Jurkat, Clone E6-1 (cell line): ENCODE data around the gene TRAF5.
"Not testable (repeated sequence)": the region's sequence is repeated elsewhere in the genome, so short reads cannot be mapped to it uniquely, and the experiment has no call there.

ENCODE experiments used
- DNase-seq: peaks from one replicate; pipeline ENCODE4 v3.0.0-alpha.2; 2011; ENCODE audit warnings: low read depth, low spot score
- H3K4me3 ChIP-seq: 2 replicates; pipeline ENCODE4 v1.5.1; 2011; ENCODE audit warnings: mild to moderate bottlenecking, low read length, control low read depth, moderate library complexity

The TRAF5 gene

DNA sequence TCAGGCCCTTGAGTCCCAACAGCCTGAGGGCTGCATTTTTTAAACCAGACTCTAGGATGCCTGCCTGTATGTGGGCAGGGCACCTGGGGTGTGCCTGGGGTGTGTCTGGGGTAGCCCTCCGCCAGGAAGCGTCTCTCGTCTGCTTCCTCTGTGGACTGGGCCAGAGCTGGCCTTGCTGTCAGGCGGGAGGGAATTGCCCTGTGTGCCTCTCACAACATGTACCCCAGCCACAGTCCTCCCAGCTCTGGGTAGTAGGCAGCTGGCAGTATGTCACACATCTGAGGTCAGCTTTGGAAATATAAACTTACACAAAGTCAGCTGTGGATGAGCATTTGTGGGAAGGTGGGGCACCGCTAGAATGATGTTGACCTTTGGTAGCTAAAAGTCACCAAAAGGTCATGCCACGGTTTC, 13.0 kb downstream of the TRAF5 start:
- no peak overlapping the region for H3K4me3 ChIP-seq
- DNase-seq: no peak

DNA sequence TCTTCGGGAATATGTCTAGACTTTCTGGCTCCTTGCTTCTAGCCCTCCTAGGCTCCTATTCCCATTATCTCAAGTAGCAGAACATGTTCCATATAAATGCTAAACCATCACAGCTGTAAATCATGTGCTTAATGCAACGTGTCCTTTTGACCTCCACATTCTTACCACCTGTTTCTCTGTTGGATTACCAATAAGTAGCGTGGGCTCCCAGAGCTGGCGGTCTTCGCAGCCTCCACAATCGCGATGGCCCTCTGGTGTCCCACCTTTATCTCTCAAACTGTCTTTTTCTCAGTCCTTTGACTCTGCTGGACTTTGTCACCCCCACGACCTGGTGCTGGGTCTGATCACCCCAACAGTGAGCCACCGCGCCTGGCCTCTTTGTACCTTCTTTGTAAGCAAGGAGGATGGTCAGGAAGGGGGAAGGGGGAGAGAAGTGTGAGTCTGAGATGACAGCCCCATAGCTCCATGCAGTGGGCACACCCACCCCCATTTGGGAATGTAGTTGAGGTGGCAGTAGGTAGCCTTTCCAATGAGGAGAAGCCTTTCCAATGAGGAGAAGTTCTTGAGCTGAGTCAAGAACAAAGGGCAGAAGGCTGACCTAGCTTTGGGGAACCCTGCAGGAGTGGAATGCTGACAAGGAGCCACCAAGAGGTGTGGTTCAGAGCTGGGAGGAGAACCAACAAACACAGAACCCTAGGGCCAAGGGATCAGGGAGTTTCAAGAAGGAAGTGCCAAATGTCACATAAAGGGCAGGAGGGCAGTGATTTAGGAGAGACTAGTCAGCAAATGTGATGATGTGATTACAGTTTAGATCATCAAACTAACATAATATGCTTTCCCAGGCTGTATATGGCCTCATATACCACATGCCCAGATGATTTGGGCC, 14.2 kb downstream of the TRAF5 start:
- DNase-seq: no peak
- no peak overlapping the region for H3K4me3 ChIP-seq

- no peak overlapping the region for H3K4me3 ChIP-seq
- no peak for DNase-seq
These were observed 15.4 kb downstream of the TRAF5 start for GRCh38 chr1:211341999-211342398.

GRCh38 chr1:211343607-211344006, 17.0 kb downstream of the TRAF5 start:
- no peak overlapping the region for H3K4me3 ChIP-seq
- DNase-seq: no peak

DNA sequence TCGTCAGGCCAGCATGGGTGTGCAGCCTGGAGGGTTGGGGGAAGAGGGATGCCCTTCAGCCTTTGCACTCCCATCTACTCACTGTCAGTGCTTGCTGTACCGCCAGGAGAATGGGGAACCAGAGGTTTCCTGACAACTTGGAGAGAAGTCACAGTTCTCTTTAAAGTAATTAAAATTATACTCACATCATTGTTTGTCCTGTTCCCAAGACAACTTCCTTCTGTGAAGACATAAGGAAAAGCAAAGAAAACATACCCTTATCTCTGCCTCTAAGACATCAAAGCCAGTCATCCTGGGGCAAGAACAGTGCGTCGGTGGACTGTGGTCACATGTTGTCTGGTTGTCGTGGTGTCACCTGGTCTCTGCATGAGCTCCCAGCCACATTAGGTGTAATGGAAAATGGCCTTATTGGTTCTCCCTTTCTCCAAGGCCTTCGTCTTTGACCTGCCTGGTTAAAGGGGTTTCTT, 17.6 kb downstream of the TRAF5 start:
- no peak overlapping the region for H3K4me3 ChIP-seq
- DNase-seq: no peak

DNA sequence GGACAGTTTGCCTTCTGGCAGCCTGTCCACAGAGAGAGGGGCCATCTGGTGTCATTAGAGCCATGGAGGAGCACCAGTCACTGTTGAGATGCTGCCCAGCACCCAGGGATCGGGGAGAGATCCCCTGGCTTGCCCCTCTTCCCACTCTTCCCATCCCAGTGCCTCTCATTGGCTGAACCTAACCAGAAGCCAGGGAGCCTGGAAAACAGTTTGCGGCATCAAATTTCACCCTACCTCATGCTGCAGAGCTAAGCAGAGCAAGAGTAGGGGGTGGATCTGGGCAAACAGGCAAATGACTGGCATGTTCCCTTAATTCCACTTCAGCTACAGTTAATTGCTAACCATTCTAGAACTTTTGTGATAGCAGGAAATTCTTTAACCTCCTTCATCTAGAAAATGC, 19.1 kb downstream of the TRAF5 start:
- DNase-seq: no peak
- H3K4me3 ChIP-seq: no peak overlapping the region

- H3K4me3 ChIP-seq: no peak overlapping the region
- no peak for DNase-seq
These were observed 20.6 kb downstream of the TRAF5 start for GRCh38 chr1:211347077-211347844.

DNA sequence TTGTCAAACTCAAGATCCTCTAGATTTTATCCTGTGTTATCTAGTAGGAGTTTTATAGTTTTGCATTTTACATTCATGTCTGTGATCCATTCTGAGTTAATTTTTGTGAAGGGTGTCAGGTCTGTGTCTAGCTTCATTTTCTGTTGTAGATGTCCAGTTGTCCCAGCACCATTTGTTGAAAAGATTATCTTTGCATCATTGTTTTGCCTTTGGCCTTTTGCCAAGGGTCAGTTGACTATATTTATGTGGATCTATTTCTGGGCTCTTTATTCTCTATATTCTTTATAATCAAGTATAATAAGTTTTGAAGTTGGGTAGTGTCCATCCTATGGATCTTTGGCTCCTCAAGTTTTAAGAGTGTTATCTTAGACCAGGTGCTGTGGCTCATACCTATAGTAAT, 21.9 kb downstream of the TRAF5 start:
- no peak overlapping the region for H3K4me3 ChIP-seq
- no peak for DNase-seq

GRCh38 chr1:211349741-211350140, 23.1 kb downstream of the TRAF5 start:
- no peak overlapping the region for H3K4me3 ChIP-seq
- no peak for DNase-seq

DNA sequence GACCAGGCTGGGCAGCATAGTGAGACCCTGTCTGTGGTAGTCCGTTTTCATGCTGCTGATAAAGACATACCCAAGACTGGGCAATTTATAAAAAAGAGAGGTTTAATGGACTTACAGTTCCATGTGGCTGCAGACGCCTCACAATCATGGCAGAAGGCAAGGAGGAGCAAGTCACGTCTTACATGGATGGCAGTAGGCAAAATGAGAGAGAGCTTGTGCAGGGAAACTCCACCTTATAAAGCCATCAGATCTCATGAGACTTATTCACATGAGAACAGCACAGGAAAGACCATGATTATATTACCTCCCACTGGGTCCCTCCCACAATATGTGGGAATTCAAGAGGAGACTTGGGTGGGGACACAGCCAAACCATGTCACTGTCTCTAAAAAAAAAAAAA, 25.4 kb downstream of the TRAF5 start:
- DNase-seq, H3K4me3 ChIP-seq: not testable (repeated sequence)

DNA sequence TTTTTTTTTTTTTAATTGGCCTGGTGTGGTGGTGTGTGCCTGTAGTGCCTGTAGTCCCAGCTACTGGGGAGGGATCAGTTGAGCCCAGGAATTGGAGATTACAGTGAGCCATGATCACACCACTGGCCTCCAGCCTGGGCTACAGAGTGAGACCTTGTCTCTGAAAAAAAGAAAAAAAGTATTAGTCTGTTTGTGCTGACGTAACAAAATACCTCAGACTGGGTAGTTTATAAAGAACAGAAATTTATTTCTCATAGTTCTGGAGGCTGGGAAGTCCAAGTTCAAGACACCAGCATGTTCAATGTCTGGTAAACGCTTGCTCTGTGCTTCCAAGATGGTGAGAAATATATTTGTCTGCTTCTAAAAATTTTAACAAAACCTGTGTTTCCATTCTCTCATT, 25.8 kb downstream of the TRAF5 start:
- no peak for DNase-seq
- peak overlapping the region; percentile 39 for H3K4me3 ChIP-seq

GRCh38 chr1:211352985-211353515, 26.4 kb downstream of the TRAF5 start:
- peak; percentile 86 for DNase-seq
- H3K4me3 ChIP-seq: peak overlapping the region; percentile 39

GRCh38 chr1:211353562-211354212, 27.1 kb downstream of the TRAF5 start:
- H3K4me3 ChIP-seq: no peak overlapping the region

GRCh38 chr1:211355873-211356272, 29.2 kb downstream of the TRAF5 start:
- H3K4me3 ChIP-seq: no peak overlapping the region
- no peak for DNase-seq

More at GRCh38 chr1:211353562-211354212, 27.1 kb downstream of the TRAF5 start:
- DNase-seq: peak; percentile 52

DNA sequence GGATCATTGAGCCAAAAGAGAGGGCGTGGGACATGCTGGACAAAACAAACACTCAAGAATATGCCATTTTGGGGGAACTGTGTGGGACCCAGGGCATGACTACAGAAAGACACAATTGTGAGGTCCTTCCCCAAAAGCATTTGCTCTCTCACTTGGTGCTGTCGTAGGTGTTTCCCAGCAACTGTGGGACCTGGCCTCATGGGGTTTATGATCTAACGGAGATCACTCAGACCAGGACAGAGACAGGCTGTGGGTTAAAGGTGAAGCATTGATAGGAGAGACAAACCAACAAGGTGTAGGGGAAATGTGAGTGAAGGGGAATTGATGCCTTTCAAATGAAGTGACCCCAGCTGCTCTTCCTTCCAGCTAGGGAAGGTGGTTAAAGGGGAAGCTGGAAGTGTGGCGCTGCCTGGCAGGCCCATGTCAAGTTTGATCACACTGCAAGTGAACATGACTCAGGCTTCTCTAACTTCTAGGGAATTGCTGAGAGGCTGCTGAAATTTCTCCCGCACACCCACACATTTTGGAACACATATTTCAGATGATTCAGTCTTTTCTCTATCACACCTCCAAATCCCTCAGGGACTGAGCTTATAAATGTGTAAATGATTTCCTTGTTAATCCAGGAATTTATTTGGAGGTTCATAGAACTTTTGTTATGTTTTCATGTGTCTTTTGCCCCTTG, 30.2 kb downstream of the TRAF5 start:
- no peak overlapping the region for H3K4me3 ChIP-seq
- no peak for DNase-seq

DNA sequence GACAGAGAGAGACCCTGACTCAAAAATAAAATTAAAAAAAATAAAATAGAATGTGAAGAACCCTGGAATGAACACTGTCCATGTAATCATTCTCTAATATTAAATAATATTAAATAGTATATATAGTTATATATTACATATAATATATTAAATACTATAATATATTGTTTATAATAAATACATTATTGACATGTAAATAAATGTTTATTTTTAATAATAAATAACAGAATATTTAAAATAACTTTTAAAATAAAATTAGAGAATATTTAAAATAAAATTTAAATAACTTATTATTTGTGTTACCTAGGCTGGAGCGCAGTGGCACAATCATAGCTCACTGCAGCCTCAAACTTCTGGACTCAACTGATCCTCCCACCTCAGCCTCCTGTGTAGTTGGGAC, 32.1 kb downstream of the TRAF5 start:
- DNase-seq: no peak
- H3K4me3 ChIP-seq: no peak overlapping the region

- no peak for DNase-seq
- H3K4me3 ChIP-seq: no peak overlapping the region
These were observed 33.2 kb downstream of the TRAF5 start for GRCh38 chr1:211359876-211360275.

DNA sequence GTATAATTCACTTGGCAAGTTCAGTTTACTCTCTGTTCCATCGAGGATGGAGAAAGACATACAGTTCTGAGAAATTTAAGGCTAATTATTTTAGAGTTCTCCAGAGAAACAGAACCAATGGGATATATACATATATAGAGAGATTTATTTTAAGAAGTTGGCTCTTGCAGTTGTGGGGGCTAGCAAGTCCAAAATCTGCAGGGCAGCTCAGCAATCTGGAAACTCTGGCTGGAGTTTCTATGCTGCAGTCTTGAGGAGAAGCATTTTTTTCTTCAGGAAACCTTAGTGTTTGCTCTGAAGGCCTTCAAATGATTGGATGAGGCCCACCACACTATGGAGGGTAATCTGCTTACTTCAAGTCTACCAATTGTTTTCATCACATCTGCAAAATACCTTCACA, 34.6 kb downstream of the TRAF5 start:
- H3K4me3 ChIP-seq: no peak overlapping the region
- no peak for DNase-seq

- H3K4me3 ChIP-seq: no peak overlapping the region
- no peak for DNase-seq
These were observed 43.0 kb downstream of the TRAF5 start for GRCh38 chr1:211369640-211370039.
